GM19023 (cell line): ENCODE data around the gene OR13C2.

ENCODE experiments used
- ATAC-seq: cut with Tn5 transposase; IDR thresholded peaks from one replicate; pipeline ENCODE4 v1.9.1; 2021; ENCODE audit warnings: mild to moderate bottlenecking, moderate library complexity; ENCODE audit not compliant: unreplicated experiment

OR13C2 gene

GRCh38 chr9:104555521-104555920 is 49.9 kb downstream of the OR13C2 start:
- no peak for ATAC-seq
